Skeletal muscle satellite cell (primary cell): ENCODE data around the gene UBLCP1. TPM values are rescaled to one million over a fixed set of nuclear protein-coding genes. Genes with fewer than 3 reads are reported as not detected.

Experiments used
- small RNA-seq: library from RNA; depleted of rRNA; stranded (forward); fragments of <200 nt; gene quantifications from one replicate; pipeline ENCODE3, GENCODE V24; 2012

The UBLCP1 gene

Small RNA genes lying within 50 kb of the gene (small RNA-seq; reads per million reads assigned to genes)
- gene RF00263, result not detected
- gene RNU4ATAC2P, result 0.28 reads per million
